OCI-LY1 (cell line): Measurements from ENCODE around the gene RTKN2.

ENCODE experiments used
- EZH2 ChIP-seq: fragments of 200-600 bp; sonication (generic), shearing (Covaris generic); IDR thresholded peaks from 2 replicates; pipeline ENCODE4 v1.8.0; 2017; ENCODE audit warnings: borderline replicate concordance, mixed run types, mild to moderate bottlenecking, antibody characterized with exemption, low read length, moderate library complexity, mixed read lengths
- TF ChIP-seq, protein P1 (sequence below): fragments of 200-600 bp; sonication (generic), shearing (Covaris generic); IDR thresholded peaks from 2 replicates; pipeline ENCODE4 v1.5.1; 2017; ENCODE audit warnings: mild to moderate bottlenecking, antibody characterized with exemption, low read length, moderate library complexity, mixed read lengths

DNA sequence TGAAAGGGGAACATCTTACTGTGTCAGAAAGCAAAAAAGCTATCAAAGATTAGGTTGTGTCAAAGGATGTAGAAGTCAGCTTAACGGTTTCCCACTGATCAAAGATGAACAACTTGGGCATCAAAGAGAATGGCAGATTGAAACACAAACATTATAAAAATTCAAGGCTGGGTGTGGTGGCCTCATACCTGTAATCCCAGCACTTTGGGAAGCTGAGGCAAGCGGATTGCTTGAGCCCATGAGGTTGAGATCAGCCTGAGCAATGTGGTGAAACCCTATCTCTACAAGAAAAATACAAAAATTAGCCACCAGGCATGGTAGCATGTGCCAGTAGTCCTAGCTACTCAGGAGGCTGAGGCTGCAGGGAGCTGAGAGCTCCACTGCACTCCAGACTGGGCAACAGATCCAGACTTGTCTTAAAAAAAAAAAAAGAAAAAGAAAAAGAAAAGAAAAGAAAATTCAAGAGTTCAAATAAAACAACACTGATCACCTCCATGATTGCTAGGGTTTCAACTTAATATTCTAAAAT lies 34.5 kb downstream of the RTKN2 start:
- TF ChIP-seq, protein P1, sequence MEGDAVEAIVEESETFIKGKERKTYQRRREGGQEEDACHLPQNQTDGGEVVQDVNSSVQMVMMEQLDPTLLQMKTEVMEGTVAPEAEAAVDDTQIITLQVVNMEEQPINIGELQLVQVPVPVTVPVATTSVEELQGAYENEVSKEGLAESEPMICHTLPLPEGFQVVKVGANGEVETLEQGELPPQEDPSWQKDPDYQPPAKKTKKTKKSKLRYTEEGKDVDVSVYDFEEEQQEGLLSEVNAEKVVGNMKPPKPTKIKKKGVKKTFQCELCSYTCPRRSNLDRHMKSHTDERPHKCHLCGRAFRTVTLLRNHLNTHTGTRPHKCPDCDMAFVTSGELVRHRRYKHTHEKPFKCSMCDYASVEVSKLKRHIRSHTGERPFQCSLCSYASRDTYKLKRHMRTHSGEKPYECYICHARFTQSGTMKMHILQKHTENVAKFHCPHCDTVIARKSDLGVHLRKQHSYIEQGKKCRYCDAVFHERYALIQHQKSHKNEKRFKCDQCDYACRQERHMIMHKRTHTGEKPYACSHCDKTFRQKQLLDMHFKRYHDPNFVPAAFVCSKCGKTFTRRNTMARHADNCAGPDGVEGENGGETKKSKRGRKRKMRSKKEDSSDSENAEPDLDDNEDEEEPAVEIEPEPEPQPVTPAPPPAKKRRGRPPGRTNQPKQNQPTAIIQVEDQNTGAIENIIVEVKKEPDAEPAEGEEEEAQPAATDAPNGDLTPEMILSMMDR, result no peak
- no peak for TF ChIP-seq EZH2
